Measurements from ENCODE around the gene FERMT3.
A peak's percentile ranks its signal among the peaks of the same experiment; 100 is the strongest.

The FERMT3 gene

GRCh38 chr11:64264371-64264852 is 57.9 kb downstream of the FERMT3 start:
- DNase-seq (ENCODE audit: low read depth in 2 of 2), result no peak

GRCh38 chr11:64265176-64266160 is 58.9 kb downstream of the FERMT3 start:
- no peak for DNase-seq (ENCODE audit: low read depth in 2 of 2)

GRCh38 chr11:64266339-64266738 is 59.8 kb downstream of the FERMT3 start:
- DNase-seq (ENCODE audit: low read depth in 2 of 2), result no peak

- no peak for DNase-seq (ENCODE audit: low read depth in 2 of 2)
Observed at GRCh38 chr11:64267207-64267945, 60.9 kb downstream of the FERMT3 start.

GRCh38 chr11:64268025-64268892 is 61.7 kb downstream of the FERMT3 start:
- DNase-seq (ENCODE audit: low read depth in 2 of 2), result no peak

- DNase-seq (ENCODE audit: low read depth in 2 of 2), result peak in 1 of 2 donors; percentile 57
Observed at GRCh38 chr11:64268893-64269539, 62.5 kb downstream of the FERMT3 start.

GRCh38 chr11:64269540-64270220 is 63.2 kb downstream of the FERMT3 start:
- DNase-seq (ENCODE audit: low read depth in 2 of 2), result peak; percentile 96 to 98

Measured in stimulated activated CD8-positive, alpha-beta memory T cell treated with anti-CD3 and anti-CD28 coated beads, Interleukin-15, amount 100 ng/mL, for 48 hours (primary cell).